Endodermal cell (in vitro differentiated cells): ENCODE measurements around the gene SPAG16. TPM values are rescaled to one million over a fixed set of nuclear protein-coding genes. Genes with fewer than 3 reads are reported as not detected.

ENCODE experiments used
- DNase-seq: peaks from one replicate; pipeline ENCODE4 v3.0.0-alpha.2; 2017
- H3K27ac ChIP-seq: 2 replicates; pipeline ENCODE4 v1.5.1; 2013; ENCODE audit warnings: mild to moderate bottlenecking, low read depth, low read length, moderate library complexity
- H3K27me3 ChIP-seq: 2 replicates; pipeline ENCODE4 v1.6.1; 2013; ENCODE audit warnings: mild to moderate bottlenecking, low read length, moderate library complexity; ENCODE audit not compliant: insufficient read depth, control insufficient read depth, poor library complexity, severe bottlenecking
- H3K36me3 ChIP-seq: 2 replicates; pipeline ENCODE4 v1.7.0; 2013; ENCODE audit warnings: mild to moderate bottlenecking, low read length, moderate library complexity; ENCODE audit not compliant: control insufficient read depth, insufficient read depth
- H3K4me1 ChIP-seq: one replicate; pipeline ENCODE4 v1.7.0; 2013; ENCODE audit warnings: low read length; ENCODE audit not compliant: control insufficient read depth, insufficient read depth
- H3K4me3 ChIP-seq: 2 replicates; pipeline ENCODE4 v1.5.1; 2013; ENCODE audit warnings: mild to moderate bottlenecking, low read length, moderate library complexity
- H3K9ac ChIP-seq: 2 replicates; pipeline ENCODE4 v1.6.1; 2013; ENCODE audit warnings: mild to moderate bottlenecking, low read length, moderate library complexity; ENCODE audit not compliant: poor library complexity, severe bottlenecking; ENCODE audit errors: extremely low read depth
- H3K9me3 ChIP-seq: 2 replicates; pipeline ENCODE4 v1.6.1; 2013; ENCODE audit warnings: mild to moderate bottlenecking, low read length, moderate library complexity; ENCODE audit not compliant: control insufficient read depth
- H3K27ac Mint-ChIP-seq: 2 replicates; pipeline ENCODE4 v1.8.0; 2020; ENCODE audit warnings: mixed read lengths
- H3K27me3 Mint-ChIP-seq: 2 replicates; pipeline ENCODE4 v1.8.0; 2021; ENCODE audit warnings: mild to moderate bottlenecking, mixed read lengths; ENCODE audit not compliant: insufficient read depth
- H3K36me3 Mint-ChIP-seq: 2 replicates; pipeline ENCODE4 v1.8.0; 2020; ENCODE audit warnings: low read depth, mixed read lengths
- H3K4me1 Mint-ChIP-seq: 2 replicates; pipeline ENCODE4 v1.8.0; 2020; ENCODE audit warnings: mixed read lengths
- H3K4me3 Mint-ChIP-seq: 2 replicates; pipeline ENCODE4 v1.8.0; 2020; ENCODE audit warnings: mild to moderate bottlenecking, moderate library complexity, mixed read lengths
- H3K9me3 Mint-ChIP-seq: 2 replicates; pipeline ENCODE4 v1.8.0; 2020; ENCODE audit warnings: mild to moderate bottlenecking, mixed read lengths
- CTCF ChIP-seq: fragments of 200-600 bp; sonication (generic); conservative IDR thresholded peaks from 2 replicates; pipeline ENCODE4 v1.5.0; 2021; ENCODE audit warnings: antibody characterized with exemption, mild to moderate bottlenecking
- WGBS, 2 experiments: methylation state at CpG; one replicate each; pipeline versions ENCODE4 v1.1.5 to v1.1.7; 2013; ENCODE audit warnings: missing lambda C conversion rate in 2 of 2, mixed read lengths in 1 of 2; ENCODE audit not compliant: insufficient coverage in 1 of 2, insufficient read length in 1 of 2; 5-methylcytosine and 5-hydroxymethylcytosine counted together
- total RNA-seq, 2 donors: library from RNA; stranded (reverse); fragmentation: NEBNext Ultra II Directional in 1 of 2; extraction: Animal tissue kit (Norgen Biotek cat#: 25700) in 1 of 2; gene quantifications; 2 replicates in 1 of 2; 3 replicates in 1 of 2; pipeline ENCODE4 v1.2.1, GENCODE V29; 2021

SPAG16 gene
- total RNA-seq, 2 donors from 2014 or later = 27.8 to 38.2 TPM

- Mint-ChIP-seq H3K4me1 (peaks cover 9% of the 10 kb centered on the region), H3K4me3 (no peak overlapping the region)
- H3K9ac ChIP-seq = no peak overlapping the region
Observed at GRCh38 chr2:214328941-214329340, 1044.7 kb downstream of the SPAG16 start.

GRCh38 chr2:214341646-214342045 lies 1057.4 kb downstream of the SPAG16 start:
- no peaks in the 10 kb centered on the region for H3K9me3 ChIP-seq
- Mint-ChIP-seq H3K4me3 (no peak overlapping the region), H3K27me3 (no peaks in the 10 kb centered on the region), H3K9me3 (no peaks in the 10 kb centered on the region), H3K36me3 (no peaks in the 10 kb centered on the region), H3K4me1 (no peaks in the 10 kb centered on the region), H3K27ac (no peak overlapping the region)
- DNase-seq = no peak
- WGBS, 2 experiments = 72% methylated on average over 2 of the region's 2 CpGs; no CpG with 5 or more reads in 1 of the 2 experiments
- no peak overlapping the region for H3K9ac ChIP-seq
- no peak overlapping the region for H3K4me3 ChIP-seq
- no peak for TF ChIP-seq CTCF
- no peaks in the 10 kb centered on the region for H3K36me3 ChIP-seq
- H3K27me3 ChIP-seq = no peaks in the 10 kb centered on the region
- H3K27ac ChIP-seq = no peak overlapping the region
- no peaks in the 10 kb centered on the region for H3K4me1 ChIP-seq

More at GRCh38 chr2:214328941-214329340, 1044.7 kb downstream of the SPAG16 start:
- Histone ChIP-seq H3K27ac (peak overlapping the region; percentile 67), H3K4me3 (no peak overlapping the region), H3K9me3 (no peaks in the 10 kb centered on the region), H3K27me3 (no peaks in the 10 kb centered on the region), H3K36me3 (no peaks in the 10 kb centered on the region), H3K4me1 (peaks cover 5% of the 10 kb centered on the region)
- TF ChIP-seq CTCF = no peak
- Mint-ChIP-seq H3K36me3 (no peaks in the 10 kb centered on the region), H3K27me3 (no peaks in the 10 kb centered on the region), H3K27ac (no peak overlapping the region), H3K9me3 (no peaks in the 10 kb centered on the region)
- no peak for DNase-seq
- WGBS, 2 experiments = 60 to 82% methylated on average over 2 to 3 of the region's 3 CpGs

GRCh38 chr2:214358506-214358905 lies 1074.2 kb downstream of the SPAG16 start:
- Mint-ChIP-seq H3K36me3 (peaks cover 2% of the 10 kb centered on the region), H3K4me1 (peaks cover 13% of the 10 kb centered on the region), H3K4me3 (no peak overlapping the region), H3K9me3 (peaks cover 19% of the 10 kb centered on the region), H3K27ac (no peak overlapping the region), H3K27me3 (no peaks in the 10 kb centered on the region)
- no peaks in the 10 kb centered on the region for H3K36me3 ChIP-seq
- H3K9ac ChIP-seq = no peak overlapping the region
- no peak for TF ChIP-seq CTCF
- DNase-seq = no peak
- no peak overlapping the region for H3K4me3 ChIP-seq
- WGBS, 2 experiments = 80% methylated on average over 1 of the region's 1 CpG; no CpG with 5 or more reads in 1 of the 2 experiments
- H3K9me3 ChIP-seq = peaks cover 20% of the 10 kb centered on the region
- no peaks in the 10 kb centered on the region for H3K4me1 ChIP-seq
- no peaks in the 10 kb centered on the region for H3K27me3 ChIP-seq
- H3K27ac ChIP-seq = no peak overlapping the region
